Measurements from ENCODE around the gene SLC41A2. TPM values are rescaled to one million over a fixed set of nuclear protein-coding genes. Genes with fewer than 3 reads are reported as not detected.

Gene SLC41A2
- total RNA-seq (2021) (12.7 and 14.8 TPM in 2 replicates), Bru-seq, nascent RNA (percentile 59 among the genes with signal in this experiment), BruChase-seq, experiment 1, labeled RNA remaining after a 2-hour chase (percentile 63 among the genes with signal in this experiment), BruChase-seq, experiment 2, labeled RNA remaining after a 6-hour chase (percentile 54 among the genes with signal in this experiment)
- long read RNA-seq, partial matches to known transcripts: 0 of 6 reads
- long read RNA-seq, other reads (novel, unspliced or antisense): 6 of 6 reads

- intact Hi-C loops (cut with micrococcal nuclease; ENCODE audit: unreplicated experiment): loop anchor here (5.0 to 10.0 kb wide), 4 partner anchors 94 to 603 kb away; no protein-coding TSS in a partner anchor
These were observed at the start of gene SLC41A2 for GRCh38 chr12:104958001-104958804. SLC41A2 (minus strand) TSS chr12:104958290; CDS start chr12:104928527, 29,763 bp downstream.

GRCh38 chr12:105001476-105001875 is 43.4 kb upstream of the SLC41A2 start:
- no peaks in the 10 kb centered on the region; the same call in 1 of the 2 replicates for H4K20me1 ChIP-seq (ENCODE audit: insufficient read depth)
- H3K4me3 ChIP-seq: no peak overlapping the region
- H3K27ac ChIP-seq: no peak overlapping the region
- CTCF ChIA-PET: no interaction called here
- no peaks in the 10 kb centered on the region for H3K4me1 ChIP-seq (replicated peaks; ENCODE audit: insufficient read depth)
- no peak overlapping the region for H2AFZ ChIP-seq
- intact Hi-C loops (cut with micrococcal nuclease; ENCODE audit: unreplicated experiment): no loop called here
- H3F3A ChIP-seq (ENCODE audit: insufficient read depth, low read depth): no peaks in the 10 kb centered on the region; the same call in 1 of the 2 replicates
- no peaks in the 10 kb centered on the region for H3K27me3 ChIP-seq (ENCODE audit: insufficient read depth, low read depth)
- no peaks in the 10 kb centered on the region for H3K9me3 ChIP-seq (ENCODE audit: insufficient read depth, low read depth)
- TF ChIP-seq CTCF (conservative IDR thresholded peaks at IDR 0.05) (no peak), EZH2 (IDR thresholded peaks at IDR 0.05; ENCODE audit: low read depth) (no peak)
- peaks cover 31% of the 10 kb centered on the region for H3K36me3 ChIP-seq (ENCODE audit: low read depth)
- POLR2A ChIA-PET (ENCODE audit: unreplicated experiment): interaction anchor here (0.7 kb wide), 1 partner anchor 8 kb away, joined by 3 read pairs; no protein-coding TSS in a partner anchor
- H3K79me2 ChIP-seq (ENCODE audit: low read depth): no peaks in the 10 kb centered on the region
- no peaks in the 10 kb centered on the region for H3K9me2 ChIP-seq (ENCODE audit: insufficient read depth)
- no TSS peak for BruUV-seq (replicated peaks)
- DNase-seq: no peak
- H3K4me2 ChIP-seq: no peak overlapping the region

More at GRCh38 chr12:104958001-104958804, at the start of gene SLC41A2:
- Histone ChIP-seq H3K4me3 (peak within 1 kb of the TSS; percentile 80), H3K36me3 (ENCODE audit: low read depth) (no peaks in the 10 kb centered on the region), H3K9me3 (ENCODE audit: insufficient read depth, low read depth) (no peaks in the 10 kb centered on the region), H3K27ac (peak within 1 kb of the TSS; percentile 51), H3F3A (ENCODE audit: insufficient read depth, low read depth) (peaks cover 16% of the 10 kb centered on the region; the same call in 1 of the 2 replicates), H4K20me1 (ENCODE audit: insufficient read depth) (no peaks in the 10 kb centered on the region), H3K4me1 (replicated peaks; ENCODE audit: insufficient read depth) (peaks cover 32% of the 10 kb centered on the region), H3K79me2 (ENCODE audit: low read depth) (peaks cover 6% of the 10 kb centered on the region; the same call in 1 of the 2 replicates), H3K27me3 (ENCODE audit: insufficient read depth, low read depth) (no peaks in the 10 kb centered on the region), H3K9me2 (ENCODE audit: insufficient read depth) (no peaks in the 10 kb centered on the region), H3K4me2 (peak within 1 kb of the TSS; percentile 75), H2AFZ (peak within 1 kb of the TSS; percentile 91)
- peak; percentile 85 to 90 for DNase-seq
- ChIA-PET CTCF (no interaction called here), POLR2A (ENCODE audit: unreplicated experiment) (interaction anchor here (0.7 kb wide), 2 partner anchors 80 to 1064 kb away, joined by 3 to 7 read pairs; no protein-coding TSS in a partner anchor)
- TSS peak; percentile 87 for BruUV-seq (replicated peaks)
- TF ChIP-seq EZH2 (IDR thresholded peaks at IDR 0.05; ENCODE audit: low read depth): no peak
- peak; percentile 31; the same call in 1 of the 2 replicates for TF ChIP-seq CTCF (conservative IDR thresholded peaks at IDR 0.05)

GRCh38 chr12:104999347-104999685 is 41.2 kb upstream of the SLC41A2 start:
- Histone ChIP-seq H3K4me1 (replicated peaks; ENCODE audit: insufficient read depth) (no peaks in the 10 kb centered on the region), H3K9me3 (ENCODE audit: insufficient read depth, low read depth) (no peaks in the 10 kb centered on the region), H3K4me3 (no peak overlapping the region), H3K4me2 (no peak overlapping the region), H3K27me3 (ENCODE audit: insufficient read depth, low read depth) (no peaks in the 10 kb centered on the region), H2AFZ (no peak overlapping the region), H3F3A (ENCODE audit: insufficient read depth, low read depth) (no peaks in the 10 kb centered on the region; the same call in 1 of the 2 replicates), H3K9me2 (ENCODE audit: insufficient read depth) (no peaks in the 10 kb centered on the region), H4K20me1 (ENCODE audit: insufficient read depth) (no peaks in the 10 kb centered on the region; the same call in 1 of the 2 replicates), H3K36me3 (ENCODE audit: low read depth) (peaks cover 37% of the 10 kb centered on the region), H3K79me2 (ENCODE audit: low read depth) (no peaks in the 10 kb centered on the region), H3K27ac (no peak overlapping the region)
- ChIA-PET POLR2A (ENCODE audit: unreplicated experiment) (no interaction called here), CTCF (no interaction called here)
- no TSS peak for BruUV-seq (replicated peaks)
- TF ChIP-seq EZH2 (IDR thresholded peaks at IDR 0.05; ENCODE audit: low read depth) (no peak), CTCF (conservative IDR thresholded peaks at IDR 0.05) (no peak)
- no peak for DNase-seq
- intact Hi-C loops (cut with micrococcal nuclease; ENCODE audit: unreplicated experiment): no loop called here
